Measurements from ENCODE around the gene DMXL2. TPM values are rescaled to one million over a fixed set of nuclear protein-coding genes. Genes with fewer than 3 reads are reported as not detected.

The DMXL2 gene
- total and polyA plus RNA-seq, 10 donors = 11.1 to 140 (median 66.4) TPM

- TF ChIP-seq, protein P1, sequence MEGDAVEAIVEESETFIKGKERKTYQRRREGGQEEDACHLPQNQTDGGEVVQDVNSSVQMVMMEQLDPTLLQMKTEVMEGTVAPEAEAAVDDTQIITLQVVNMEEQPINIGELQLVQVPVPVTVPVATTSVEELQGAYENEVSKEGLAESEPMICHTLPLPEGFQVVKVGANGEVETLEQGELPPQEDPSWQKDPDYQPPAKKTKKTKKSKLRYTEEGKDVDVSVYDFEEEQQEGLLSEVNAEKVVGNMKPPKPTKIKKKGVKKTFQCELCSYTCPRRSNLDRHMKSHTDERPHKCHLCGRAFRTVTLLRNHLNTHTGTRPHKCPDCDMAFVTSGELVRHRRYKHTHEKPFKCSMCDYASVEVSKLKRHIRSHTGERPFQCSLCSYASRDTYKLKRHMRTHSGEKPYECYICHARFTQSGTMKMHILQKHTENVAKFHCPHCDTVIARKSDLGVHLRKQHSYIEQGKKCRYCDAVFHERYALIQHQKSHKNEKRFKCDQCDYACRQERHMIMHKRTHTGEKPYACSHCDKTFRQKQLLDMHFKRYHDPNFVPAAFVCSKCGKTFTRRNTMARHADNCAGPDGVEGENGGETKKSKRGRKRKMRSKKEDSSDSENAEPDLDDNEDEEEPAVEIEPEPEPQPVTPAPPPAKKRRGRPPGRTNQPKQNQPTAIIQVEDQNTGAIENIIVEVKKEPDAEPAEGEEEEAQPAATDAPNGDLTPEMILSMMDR (IDR thresholded peaks at IDR 0.05 in 8 of 11, conservative IDR thresholded peaks at IDR 0.05 in 3 of 11) = no peak
- TF ChIP-seq POLR2AphosphoS5 (IDR thresholded peaks at IDR 0.05) (no peak), POLR2A (IDR thresholded peaks at IDR 0.05) (no peak)
- no peaks in the 10 kb centered on the region for H3K9me3 ChIP-seq
- no peak for DNase-seq
- H3K27ac ChIP-seq = no peak overlapping the region
- H3K27me3 ChIP-seq (replicated peaks in 1 of 7) = no peaks in the 10 kb centered on the region
- intact Hi-C loops (cut with DNase I; ENCODE audit: low total_unique reads) = no loop called here
- no peak overlapping the region for H3K4me3 ChIP-seq
- 56 to 67% (median 65%) methylated on average over 4 of the region's 4 CpGs for WGBS, 5 donors
- no peaks in the 10 kb centered on the region for H3K4me1 ChIP-seq
- no peaks in the 10 kb centered on the region for H3K36me3 ChIP-seq
Measured at GRCh38 chr15:51416129-51416528, 206.4 kb downstream of the DMXL2 start.

DNA sequence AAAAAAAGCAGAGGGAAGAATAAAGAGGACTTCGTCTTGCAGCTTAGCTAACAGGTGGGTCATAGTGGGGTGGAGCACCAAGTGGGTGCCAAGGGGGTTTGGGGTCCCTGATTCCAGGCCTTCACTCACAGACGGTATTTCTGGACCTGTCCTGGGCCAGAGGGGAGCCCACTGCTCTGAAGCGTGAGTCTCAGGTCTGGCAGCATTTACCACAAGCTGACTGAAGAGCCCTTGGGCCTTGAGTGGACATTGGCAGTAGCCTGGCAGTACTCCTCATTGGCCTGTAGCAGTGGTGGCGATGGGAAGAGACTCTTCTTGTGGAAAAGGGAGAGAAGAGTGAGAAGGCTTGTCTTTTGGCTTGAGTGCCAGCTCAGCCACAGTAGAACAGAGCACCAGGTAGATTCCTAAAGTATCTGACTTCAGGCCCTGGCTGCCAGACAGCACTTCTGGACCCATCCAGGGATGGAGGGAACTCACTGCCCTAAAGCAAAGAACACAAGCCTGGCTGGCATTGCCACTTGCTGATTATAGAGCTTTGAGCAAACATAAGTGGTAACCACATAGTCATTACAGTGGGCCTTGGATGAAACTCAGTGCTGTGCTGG, 208.2 kb downstream of the DMXL2 start:
- intact Hi-C loops (cut with DNase I; ENCODE audit: low total_unique reads) = no loop called here
- H3K27me3 ChIP-seq (replicated peaks in 1 of 7) = no peaks in the 10 kb centered on the region
- WGBS, 5 donors = 76 to 94% (median 85%) methylated on average over 4 of the region's 4 CpGs
- TF ChIP-seq, protein P1 (IDR thresholded peaks at IDR 0.05 in 8 of 11, conservative IDR thresholded peaks at IDR 0.05 in 3 of 11) = no peak
- TF ChIP-seq POLR2AphosphoS5 (IDR thresholded peaks at IDR 0.05) (no peak), POLR2A (IDR thresholded peaks at IDR 0.05) (no peak)
- no peak for DNase-seq
- no peaks in the 10 kb centered on the region for H3K36me3 ChIP-seq
- H3K9me3 ChIP-seq = no peaks in the 10 kb centered on the region
- H3K4me3 ChIP-seq = no peak overlapping the region
- H3K4me1 ChIP-seq = no peaks in the 10 kb centered on the region
- no peak overlapping the region for H3K27ac ChIP-seq

GRCh38 chr15:51405693-51406523, 216.7 kb downstream of the DMXL2 start:
- intact Hi-C loops (cut with DNase I; ENCODE audit: low total_unique reads) = no loop called here
- no peaks in the 10 kb centered on the region for H3K36me3 ChIP-seq
- no peaks in the 10 kb centered on the region for H3K9me3 ChIP-seq
- peaks cover 0 to 13% (median 2%) of the 10 kb centered on the region in 6 donors for H3K4me1 ChIP-seq
- 46 to 55% (median 48%) methylated on average over 11 of the region's 11 CpGs for WGBS, 5 donors
- no peak for DNase-seq
- no peak overlapping the region for H3K4me3 ChIP-seq
- TF ChIP-seq POLR2AphosphoS5 (IDR thresholded peaks at IDR 0.05) (no peak), POLR2A (IDR thresholded peaks at IDR 0.05) (no peak)
- TF ChIP-seq, protein P1 (IDR thresholded peaks at IDR 0.05 in 8 of 11, conservative IDR thresholded peaks at IDR 0.05 in 3 of 11) = no peak
- H3K27ac ChIP-seq = no peak overlapping the region
- peaks cover 0 to 25% (median 0%) of the 10 kb centered on the region in 7 donors for H3K27me3 ChIP-seq (replicated peaks in 1 of 7)

Measured in spleen (tissue), 11 donors.